Peyer's patch (tissue), 4 donors: Measurements from ENCODE around the gene C11orf68. TPM values are rescaled to one million over a fixed set of nuclear protein-coding genes. Genes with fewer than 3 reads are reported as not detected.

Experiments
- DNase-seq, 3 donors: peaks; one replicate each; pipeline ENCODE4 v3.0.0-alpha.2; 2017 to 2019
- H3K27ac ChIP-seq, 4 donors: fragments of 200-600 bp; sonication (generic); one replicate each; pipeline ENCODE4 v1.5.1; 2016 to 2019
- H3K27me3 ChIP-seq, 2 donors: fragments of 200-600 bp; sonication (generic); one replicate each; pipeline ENCODE4 v1.5.1; 2019
- H3K36me3 ChIP-seq, 3 donors: fragments of 200-600 bp; sonication (generic); one replicate each; pipeline ENCODE4 v1.5.1; 2016 to 2019
- H3K4me1 ChIP-seq, 4 donors: fragments of 200-600 bp; sonication (generic); one replicate each; pipeline ENCODE4 v1.5.1; 2016 to 2019
- H3K4me3 ChIP-seq, 4 donors: fragments of 200-600 bp; sonication (generic); 1 replicate in 3 of 4; 2 replicates in 1 of 4; pipeline ENCODE4 v1.5.1; 2016 to 2019; ENCODE audit warnings: mild to moderate bottlenecking in 1 of 4
- H3K9me3 ChIP-seq, 4 donors: fragments of 200-600 bp; sonication (generic); one replicate each; pipeline ENCODE4 v1.5.1; 2016 to 2019; ENCODE audit warnings: mild to moderate bottlenecking in 1 of 4
- POLR2A ChIP-seq, 2 donors: fragments of 450-650 bp; IDR thresholded peaks; one replicate each; pipeline ENCODE4 v1.5.1; 2017; ENCODE audit warnings: antibody characterized with exemption in 2 of 2, mild to moderate bottlenecking in 2 of 2, moderate library complexity in 2 of 2
- total RNA-seq, 4 donors: library from RNA; depleted of rRNA; stranded (reverse); fragments of >200 nt; gene quantifications; one replicate each; pipeline ENCODE4 v1.1.0, GENCODE V29; 2016
- TF ChIP-seq, protein P1 (sequence below), 6 experiments: fragments of 450-650 bp in 4 of 6; fragments of 200-600 bp in 2 of 6; sonication (generic) in 1 of 6; IDR thresholded peaks; one replicate each; pipeline ENCODE4 v1.5.1; 2017 to 2019; ENCODE audit warnings: antibody characterized with exemption in 6 of 6, mild to moderate bottlenecking in 3 of 6, moderate library complexity in 1 of 6

Gene C11orf68
- total RNA-seq, 4 donors from 2014 or later, result 8.3 to 20.6 (median 12.1) TPM

GRCh38 chr11:65911682-65912568 lies 6.9 kb downstream of the C11orf68 start:
- Histone ChIP-seq H3K9me3 (no peaks in the 10 kb centered on the region), H3K36me3 (no peaks in the 10 kb centered on the region), H3K27ac (peak overlapping the region in 1 of 4 donors; percentile 49), H3K4me3 (no peak overlapping the region), H3K4me1 (peaks cover 0 to 27% (median under 1%) of the 10 kb centered on the region in 4 donors), H3K27me3 (no peaks in the 10 kb centered on the region)
- TF ChIP-seq, protein P1, sequence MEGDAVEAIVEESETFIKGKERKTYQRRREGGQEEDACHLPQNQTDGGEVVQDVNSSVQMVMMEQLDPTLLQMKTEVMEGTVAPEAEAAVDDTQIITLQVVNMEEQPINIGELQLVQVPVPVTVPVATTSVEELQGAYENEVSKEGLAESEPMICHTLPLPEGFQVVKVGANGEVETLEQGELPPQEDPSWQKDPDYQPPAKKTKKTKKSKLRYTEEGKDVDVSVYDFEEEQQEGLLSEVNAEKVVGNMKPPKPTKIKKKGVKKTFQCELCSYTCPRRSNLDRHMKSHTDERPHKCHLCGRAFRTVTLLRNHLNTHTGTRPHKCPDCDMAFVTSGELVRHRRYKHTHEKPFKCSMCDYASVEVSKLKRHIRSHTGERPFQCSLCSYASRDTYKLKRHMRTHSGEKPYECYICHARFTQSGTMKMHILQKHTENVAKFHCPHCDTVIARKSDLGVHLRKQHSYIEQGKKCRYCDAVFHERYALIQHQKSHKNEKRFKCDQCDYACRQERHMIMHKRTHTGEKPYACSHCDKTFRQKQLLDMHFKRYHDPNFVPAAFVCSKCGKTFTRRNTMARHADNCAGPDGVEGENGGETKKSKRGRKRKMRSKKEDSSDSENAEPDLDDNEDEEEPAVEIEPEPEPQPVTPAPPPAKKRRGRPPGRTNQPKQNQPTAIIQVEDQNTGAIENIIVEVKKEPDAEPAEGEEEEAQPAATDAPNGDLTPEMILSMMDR (IDR thresholded peaks at IDR 0.05), result peak in 2 of 6 experiments; percentile 24
- TF ChIP-seq POLR2A (IDR thresholded peaks at IDR 0.05), result no peak
- no peak for DNase-seq

GRCh38 chr11:65907878-65908277 lies 11.0 kb downstream of the C11orf68 start:
- H3K4me1 ChIP-seq, result peaks cover 0 to 5% (median 0%) of the 10 kb centered on the region in 4 donors
- no peak for DNase-seq
- H3K27me3 ChIP-seq, result no peaks in the 10 kb centered on the region
- H3K4me3 ChIP-seq, result no peak overlapping the region
- no peaks in the 10 kb centered on the region for H3K36me3 ChIP-seq
- H3K9me3 ChIP-seq, result no peaks in the 10 kb centered on the region
- no peak overlapping the region for H3K27ac ChIP-seq
- TF ChIP-seq, protein P1 (IDR thresholded peaks at IDR 0.05), result no peak

- TF ChIP-seq, protein P1 (IDR thresholded peaks at IDR 0.05), result no peak
- no peak for TF ChIP-seq POLR2A (IDR thresholded peaks at IDR 0.05)
- DNase-seq, result no peak
- Histone ChIP-seq H3K4me1 (peaks cover 0 to 4% (median 0%) of the 10 kb centered on the region in 4 donors), H3K36me3 (no peaks in the 10 kb centered on the region), H3K27me3 (no peaks in the 10 kb centered on the region), H3K9me3 (no peaks in the 10 kb centered on the region), H3K4me3 (no peak overlapping the region), H3K27ac (no peak overlapping the region)
Observed at GRCh38 chr11:65906602-65907001, 12.3 kb downstream of the C11orf68 start.

DNA sequence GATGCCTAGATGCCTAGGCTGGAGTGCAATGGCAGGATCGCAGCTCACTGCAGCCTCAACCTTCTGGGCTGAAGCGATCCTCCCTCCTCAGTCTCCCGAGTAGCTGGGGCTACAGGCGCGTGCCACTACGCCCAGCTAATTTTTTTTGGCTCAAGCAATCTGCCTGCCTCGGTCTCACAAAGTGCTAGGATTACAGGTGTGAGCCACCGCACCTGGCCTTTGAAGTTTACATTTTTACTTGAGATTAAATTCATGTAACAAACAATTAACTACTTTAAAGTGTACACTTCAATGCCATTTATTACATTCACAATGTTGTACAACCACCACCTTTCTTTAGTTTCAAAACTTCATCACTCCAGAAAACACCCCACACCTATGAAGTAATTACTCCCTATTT lies 15.1 kb downstream of the C11orf68 start:
- peaks cover 0 to 5% of the 10 kb centered on the region in 2 donors for H3K27me3 ChIP-seq

DNA sequence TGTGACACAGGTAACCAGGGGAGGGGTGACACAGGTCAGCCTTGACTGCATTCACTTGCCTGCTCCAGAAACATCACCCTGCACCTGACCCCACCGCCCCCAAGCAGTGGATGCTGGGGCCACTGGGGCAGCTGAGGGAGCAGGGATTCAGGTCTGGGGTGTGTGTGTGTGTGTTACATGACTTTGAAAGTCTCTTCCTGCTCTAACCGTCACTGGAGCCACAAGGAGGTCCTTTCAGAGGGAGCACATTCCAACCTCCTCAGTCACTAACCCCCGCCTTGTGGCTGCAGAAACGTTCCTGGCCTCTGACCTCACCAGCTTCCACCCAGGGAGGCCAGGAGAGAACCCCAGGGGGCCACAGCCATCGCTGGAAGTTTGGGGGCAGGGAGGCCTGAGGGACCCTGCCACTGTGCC lies 15.8 kb downstream of the C11orf68 start:
- no peak overlapping the region for H3K27ac ChIP-seq
- H3K36me3 ChIP-seq, result no peaks in the 10 kb centered on the region
- H3K4me3 ChIP-seq, result no peak overlapping the region
- no peaks in the 10 kb centered on the region for H3K9me3 ChIP-seq
- H3K27me3 ChIP-seq, result peaks cover 0 to 5% of the 10 kb centered on the region in 2 donors
- TF ChIP-seq, protein P1 (IDR thresholded peaks at IDR 0.05), result no peak
- no peak for TF ChIP-seq POLR2A (IDR thresholded peaks at IDR 0.05)
- DNase-seq, result no peak
- peaks cover 10 to 22% (median 15%) of the 10 kb centered on the region in 4 donors for H3K4me1 ChIP-seq

More for the DNA sequence above, 15.1 kb downstream of the C11orf68 start:
- no peak for DNase-seq
- Histone ChIP-seq H3K36me3 (no peaks in the 10 kb centered on the region), H3K4me3 (no peak overlapping the region), H3K27ac (no peak overlapping the region), H3K4me1 (peaks cover 10 to 21% (median 15%) of the 10 kb centered on the region in 4 donors), H3K9me3 (no peaks in the 10 kb centered on the region)
- TF ChIP-seq, protein P1 (IDR thresholded peaks at IDR 0.05), result no peak
- no peak for TF ChIP-seq POLR2A (IDR thresholded peaks at IDR 0.05)
